Liver (tissue), 9 donors: ENCODE data around the gene EIPR1. TPM values are rescaled to one million over a fixed set of nuclear protein-coding genes. Genes with fewer than 3 reads are reported as not detected.

Experiments used
- DNase-seq: peaks from one replicate; pipeline ENCODE4 v3.0.0-alpha.2; 2017; ENCODE audit warnings: low spot score
- H3K27ac ChIP-seq, 2 donors: one replicate each; pipeline ENCODE4 v1.7.0; 2013; ENCODE audit warnings: inconsistent platforms in 2 of 2, low read length in 2 of 2, control low read depth in 1 of 2, low read depth in 1 of 2, mild to moderate bottlenecking in 1 of 2
- H3K27me3 ChIP-seq, 4 donors: one replicate each; pipeline versions ENCODE4 v1.6.1 to v1.7.0; 2013; ENCODE audit warnings: low read length in 3 of 4, inconsistent platforms in 1 of 4, mild to moderate bottlenecking in 1 of 4, moderate library complexity in 1 of 4; ENCODE audit not compliant: control insufficient read depth in 4 of 4, insufficient read depth in 4 of 4
- H3K36me3 ChIP-seq, 4 donors: one replicate each; pipeline versions ENCODE4 v1.6.1 to v1.7.0; 2013; ENCODE audit warnings: low read length in 3 of 4, mild to moderate bottlenecking in 3 of 4, low read depth in 1 of 4, moderate library complexity in 1 of 4; ENCODE audit not compliant: control insufficient read depth in 4 of 4, insufficient read depth in 3 of 4
- H3K4me1 ChIP-seq, 4 donors: one replicate each; pipeline versions ENCODE4 v1.6.1 to v1.7.0; 2013; ENCODE audit warnings: low read length in 3 of 4, mild to moderate bottlenecking in 3 of 4, moderate library complexity in 1 of 4; ENCODE audit not compliant: control insufficient read depth in 4 of 4, insufficient read depth in 4 of 4
- H3K4me3 ChIP-seq, 3 donors: one replicate each; pipeline versions ENCODE4 v1.6.1 to v1.7.0; 2013; ENCODE audit warnings: low read length in 3 of 3, control low read depth in 1 of 3, low read depth in 1 of 3, mild to moderate bottlenecking in 1 of 3
- H3K9ac ChIP-seq, 2 donors: one replicate each; pipeline ENCODE4 v1.7.0; 2013; ENCODE audit warnings: low read length in 2 of 2, mild to moderate bottlenecking in 2 of 2, moderate library complexity in 2 of 2, control low read depth in 1 of 2, low read depth in 1 of 2
- H3K9me3 ChIP-seq, 4 donors: one replicate each; pipeline versions ENCODE4 v1.6.1 to v1.7.0; 2013; ENCODE audit warnings: low read length in 3 of 4; ENCODE audit not compliant: control insufficient read depth in 4 of 4
- EGR1 ChIP-seq, 2 donors: IDR thresholded peaks; 2 replicates each; pipeline ENCODE4 v1.6.1; 2016 to 2018; ENCODE audit warnings: antibody characterized with exemption in 2 of 2, low read depth in 2 of 2
- FOXA1 ChIP-seq: IDR thresholded peaks from 2 replicates; pipeline ENCODE4 v1.6.1; 2016; ENCODE audit warnings: antibody characterized with exemption
- FOXA2 ChIP-seq: IDR thresholded peaks from 2 replicates; pipeline ENCODE4 v1.6.1; 2016; ENCODE audit warnings: antibody characterized with exemption
- GABPA ChIP-seq, 2 donors: IDR thresholded peaks in 1 of 2; conservative IDR thresholded peaks in 1 of 2; 2 replicates each; pipeline ENCODE4 v1.6.1; 2016; ENCODE audit warnings: antibody characterized with exemption in 2 of 2, mild to moderate bottlenecking in 1 of 2, moderate library complexity in 1 of 2
- HNF4A ChIP-seq, 2 donors: conservative IDR thresholded peaks; 2 replicates each; pipeline ENCODE4 v1.6.1; 2016; ENCODE audit warnings: antibody characterized with exemption in 2 of 2, mild to moderate bottlenecking in 2 of 2
- NR2F2 ChIP-seq: IDR thresholded peaks from 2 replicates; pipeline ENCODE4 v1.6.1; 2016; ENCODE audit warnings: antibody characterized with exemption
- RAD21 ChIP-seq, 2 donors: IDR thresholded peaks; 2 replicates each; pipeline ENCODE4 v1.6.1; 2016; ENCODE audit warnings: antibody characterized with exemption in 2 of 2, mild to moderate bottlenecking in 2 of 2
- RXRA ChIP-seq, 2 donors: IDR thresholded peaks; 2 replicates each; pipeline ENCODE4 v1.6.1; 2017 to 2018; ENCODE audit warnings: antibody characterized with exemption in 2 of 2, mild to moderate bottlenecking in 1 of 2
- SP1 ChIP-seq: IDR thresholded peaks from 2 replicates; pipeline ENCODE4 v1.6.1; 2018; ENCODE audit warnings: antibody characterized with exemption, mild to moderate bottlenecking
- YY1 ChIP-seq: IDR thresholded peaks from 2 replicates; pipeline ENCODE4 v1.6.1; 2016; ENCODE audit warnings: antibody characterized with exemption, mild to moderate bottlenecking
- WGBS: extraction: QIAGEN DNeasy Blood & Tissue Kit; methylation state at CpG from one replicate; pipeline ENCODE4 v1.1.7; 2013; 5-methylcytosine and 5-hydroxymethylcytosine counted together
- polyA plus RNA-seq, 2 donors: library from polyadenylated mRNA; stranded (reverse) in 1 of 2; unstranded in 1 of 2; fragments of 200-250 nt in 1 of 2; fragments of >200 nt in 1 of 2; fragmentation: Nextera tagmentation in 1 of 2; extraction: Ambion mirVana in 1 of 2; gene quantifications; one replicate each; pipeline versions ENCODE4 v1.2.1 to v1.2.3, GENCODE V29; 2013 to 2015
- total RNA-seq, 2 donors: library from RNA; depleted of rRNA; stranded (reverse); fragments of >200 nt; gene quantifications; one replicate each; pipeline ENCODE4 v1.2.3, GENCODE V29; 2014
- TF ChIP-seq, protein P1 (sequence below): IDR thresholded peaks from 2 replicates; pipeline ENCODE4 v1.6.1; 2016; ENCODE audit warnings: antibody characterized with exemption, mild to moderate bottlenecking
- TF ChIP-seq, protein P2 (sequence below): IDR thresholded peaks from 2 replicates; pipeline ENCODE4 v1.6.1; 2016; ENCODE audit warnings: antibody characterized with exemption
- TF ChIP-seq, protein P3 (sequence below): IDR thresholded peaks from 2 replicates; pipeline ENCODE4 v1.6.1; 2016; ENCODE audit warnings: antibody characterized with exemption
- TF ChIP-seq, protein P4 (sequence below): IDR thresholded peaks from 2 replicates; pipeline ENCODE4 v1.6.1; 2016; ENCODE audit warnings: antibody characterized with exemption
- donor health status: healthy.
- donor health status: healthy.
- donor health status: healthy.
- donor health status: healthy.
- donor health status: healthy.

The EIPR1 gene
- total and polyA plus RNA-seq, 4 donors = 7.6 to 12.1 (median 11.4) TPM

DNA sequence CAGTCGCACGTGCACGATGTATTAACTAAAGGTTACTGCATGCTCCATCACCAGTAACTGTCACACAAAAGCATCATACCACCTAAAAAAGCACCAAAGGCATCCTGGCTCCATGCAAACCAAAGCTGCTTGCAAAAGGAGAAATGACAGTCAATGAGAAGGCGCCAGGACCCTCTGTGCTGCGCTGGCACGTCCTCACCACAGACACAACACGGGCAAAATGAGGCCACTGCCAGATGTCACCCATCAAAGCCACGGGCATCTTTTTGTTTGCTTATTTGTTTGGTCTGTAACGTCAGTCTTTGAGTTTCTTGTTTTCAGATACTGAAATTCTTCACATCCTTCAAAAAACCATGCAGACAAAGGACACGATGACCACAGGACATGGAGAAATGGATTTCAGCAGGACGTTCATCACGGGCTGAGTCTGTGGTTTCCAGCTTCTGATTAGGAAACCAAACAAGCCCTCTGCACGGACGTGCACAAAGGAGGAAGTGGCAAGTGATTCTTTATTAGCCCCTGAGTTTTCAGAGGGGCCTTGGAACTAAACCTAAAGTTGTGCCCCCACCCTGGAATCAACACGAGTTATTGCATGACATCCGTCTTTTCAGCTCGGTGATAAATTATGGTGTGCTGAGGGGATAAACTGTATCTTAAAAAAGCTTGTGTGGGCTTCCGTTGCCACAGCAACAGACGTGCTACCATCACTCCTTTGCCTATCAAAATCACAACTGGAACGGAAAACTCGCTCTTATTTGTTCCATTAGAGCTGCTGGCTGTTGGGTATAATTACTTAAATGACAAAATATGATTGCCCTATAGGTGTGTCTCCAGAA, 181.8 kb downstream of the EIPR1 start:
- no peaks in the 10 kb centered on the region for H3K9me3 ChIP-seq
- peaks cover 6 to 30% (median 18%) of the 10 kb centered on the region in 4 donors for H3K36me3 ChIP-seq
- H3K27ac ChIP-seq = no peak overlapping the region
- H3K27me3 ChIP-seq = no peaks in the 10 kb centered on the region
- no peak overlapping the region for H3K4me3 ChIP-seq
- no peak overlapping the region for H3K9ac ChIP-seq
- 87% methylated on average over 21 of the region's 21 CpGs for WGBS
- no peak for DNase-seq
- H3K4me1 ChIP-seq = no peaks in the 10 kb centered on the region
- no peak for TF ChIP-seq SP1
- TF ChIP-seq RXRA (IDR thresholded peaks at IDR 0.05) = no peak
- TF ChIP-seq NR2F2 = no peak
- TF ChIP-seq, protein P1, sequence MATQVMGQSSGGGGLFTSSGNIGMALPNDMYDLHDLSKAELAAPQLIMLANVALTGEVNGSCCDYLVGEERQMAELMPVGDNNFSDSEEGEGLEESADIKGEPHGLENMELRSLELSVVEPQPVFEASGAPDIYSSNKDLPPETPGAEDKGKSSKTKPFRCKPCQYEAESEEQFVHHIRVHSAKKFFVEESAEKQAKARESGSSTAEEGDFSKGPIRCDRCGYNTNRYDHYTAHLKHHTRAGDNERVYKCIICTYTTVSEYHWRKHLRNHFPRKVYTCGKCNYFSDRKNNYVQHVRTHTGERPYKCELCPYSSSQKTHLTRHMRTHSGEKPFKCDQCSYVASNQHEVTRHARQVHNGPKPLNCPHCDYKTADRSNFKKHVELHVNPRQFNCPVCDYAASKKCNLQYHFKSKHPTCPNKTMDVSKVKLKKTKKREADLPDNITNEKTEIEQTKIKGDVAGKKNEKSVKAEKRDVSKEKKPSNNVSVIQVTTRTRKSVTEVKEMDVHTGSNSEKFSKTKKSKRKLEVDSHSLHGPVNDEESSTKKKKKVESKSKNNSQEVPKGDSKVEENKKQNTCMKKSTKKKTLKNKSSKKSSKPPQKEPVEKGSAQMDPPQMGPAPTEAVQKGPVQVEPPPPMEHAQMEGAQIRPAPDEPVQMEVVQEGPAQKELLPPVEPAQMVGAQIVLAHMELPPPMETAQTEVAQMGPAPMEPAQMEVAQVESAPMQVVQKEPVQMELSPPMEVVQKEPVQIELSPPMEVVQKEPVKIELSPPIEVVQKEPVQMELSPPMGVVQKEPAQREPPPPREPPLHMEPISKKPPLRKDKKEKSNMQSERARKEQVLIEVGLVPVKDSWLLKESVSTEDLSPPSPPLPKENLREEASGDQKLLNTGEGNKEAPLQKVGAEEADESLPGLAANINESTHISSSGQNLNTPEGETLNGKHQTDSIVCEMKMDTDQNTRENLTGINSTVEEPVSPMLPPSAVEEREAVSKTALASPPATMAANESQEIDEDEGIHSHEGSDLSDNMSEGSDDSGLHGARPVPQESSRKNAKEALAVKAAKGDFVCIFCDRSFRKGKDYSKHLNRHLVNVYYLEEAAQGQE = no peak
- TF ChIP-seq FOXA2 = no peak
- no peak for TF ChIP-seq RAD21 (IDR thresholded peaks at IDR 0.05)
- no peak for TF ChIP-seq GABPA (IDR thresholded peaks at IDR 0.05 in 1 of 2, conservative IDR thresholded peaks at IDR 0.05 in 1 of 2)
- TF ChIP-seq FOXA1 = no peak
- no peak for TF ChIP-seq EGR1 (IDR thresholded peaks at IDR 0.05; ENCODE audit: low read depth in 2 of 2)
- TF ChIP-seq, protein P2, sequence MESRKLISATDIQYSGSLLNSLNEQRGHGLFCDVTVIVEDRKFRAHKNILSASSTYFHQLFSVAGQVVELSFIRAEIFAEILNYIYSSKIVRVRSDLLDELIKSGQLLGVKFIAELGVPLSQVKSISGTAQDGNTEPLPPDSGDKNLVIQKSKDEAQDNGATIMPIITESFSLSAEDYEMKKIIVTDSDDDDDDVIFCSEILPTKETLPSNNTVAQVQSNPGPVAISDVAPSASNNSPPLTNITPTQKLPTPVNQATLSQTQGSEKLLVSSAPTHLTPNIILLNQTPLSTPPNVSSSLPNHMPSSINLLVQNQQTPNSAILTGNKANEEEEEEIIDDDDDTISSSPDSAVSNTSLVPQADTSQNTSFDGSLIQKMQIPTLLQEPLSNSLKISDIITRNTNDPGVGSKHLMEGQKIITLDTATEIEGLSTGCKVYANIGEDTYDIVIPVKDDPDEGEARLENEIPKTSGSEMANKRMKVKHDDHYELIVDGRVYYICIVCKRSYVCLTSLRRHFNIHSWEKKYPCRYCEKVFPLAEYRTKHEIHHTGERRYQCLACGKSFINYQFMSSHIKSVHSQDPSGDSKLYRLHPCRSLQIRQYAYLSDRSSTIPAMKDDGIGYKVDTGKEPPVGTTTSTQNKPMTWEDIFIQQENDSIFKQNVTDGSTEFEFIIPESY = no peak

DNA sequence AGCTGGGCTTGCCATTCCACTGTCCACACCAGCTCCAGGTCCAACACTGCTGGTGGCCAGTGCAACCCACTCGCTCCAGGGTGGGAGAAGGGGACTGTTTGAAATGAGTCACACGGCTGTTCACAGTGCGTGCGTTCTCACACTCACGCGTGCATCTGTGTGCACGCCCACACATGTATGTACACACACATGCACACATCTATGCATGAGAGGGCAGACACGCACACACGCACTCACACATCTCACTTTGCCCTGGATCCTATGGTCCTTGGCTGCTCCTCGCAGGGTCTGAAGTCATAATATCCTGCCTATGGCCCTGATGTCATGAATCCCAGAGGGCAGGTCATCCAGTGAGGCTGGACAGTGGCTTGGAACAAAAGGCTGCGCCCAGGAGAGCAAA, 182.8 kb downstream of the EIPR1 start:
- no peak for TF ChIP-seq RXRA (IDR thresholded peaks at IDR 0.05)
- TF ChIP-seq SP1 = no peak
- TF ChIP-seq, protein P3, sequence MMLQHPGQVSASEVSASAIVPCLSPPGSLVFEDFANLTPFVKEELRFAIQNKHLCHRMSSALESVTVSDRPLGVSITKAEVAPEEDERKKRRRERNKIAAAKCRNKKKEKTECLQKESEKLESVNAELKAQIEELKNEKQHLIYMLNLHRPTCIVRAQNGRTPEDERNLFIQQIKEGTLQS = no peak
- no peak for TF ChIP-seq RAD21 (IDR thresholded peaks at IDR 0.05)
- no peak for TF ChIP-seq FOXA2
- no peak for TF ChIP-seq NR2F2
- no peak for TF ChIP-seq HNF4A (conservative IDR thresholded peaks at IDR 0.05)
- TF ChIP-seq GABPA (IDR thresholded peaks at IDR 0.05 in 1 of 2, conservative IDR thresholded peaks at IDR 0.05 in 1 of 2) = no peak
- no peak for TF ChIP-seq EGR1 (IDR thresholded peaks at IDR 0.05; ENCODE audit: low read depth in 2 of 2)
- TF ChIP-seq, protein P4, sequence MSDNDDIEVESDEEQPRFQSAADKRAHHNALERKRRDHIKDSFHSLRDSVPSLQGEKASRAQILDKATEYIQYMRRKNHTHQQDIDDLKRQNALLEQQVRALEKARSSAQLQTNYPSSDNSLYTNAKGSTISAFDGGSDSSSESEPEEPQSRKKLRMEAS = no peak
- TF ChIP-seq, protein P1 = no peak
- no peak for TF ChIP-seq YY1
- H3K4me1 ChIP-seq = no peaks in the 10 kb centered on the region
- H3K9me3 ChIP-seq = no peaks in the 10 kb centered on the region
- H3K36me3 ChIP-seq = peaks cover 5 to 37% (median 20%) of the 10 kb centered on the region in 4 donors
- H3K4me3 ChIP-seq = no peak overlapping the region
- no peak overlapping the region for H3K27ac ChIP-seq
- WGBS = 96% methylated on average over 11 of the region's 11 CpGs
- H3K9ac ChIP-seq = no peak overlapping the region
- no peaks in the 10 kb centered on the region for H3K27me3 ChIP-seq
- DNase-seq = no peak
